ENCODE data around the gene OR10A2.

GRCh38 chr11:6876325-6876724 lies 13.5 kb downstream of the OR10A2 start, which contains the start of gene OR10A4:
- TF ChIP-seq ARNTL (CRISPR knock-in tag; IDR thresholded peaks at IDR 0.05; ENCODE audit: borderline replicate concordance, low read depth) (no peak), BACH2 (CRISPR knock-in tag; IDR thresholded peaks at IDR 0.05; ENCODE audit: borderline replicate concordance) (no peak), ESRRG (CRISPR knock-in tag; IDR thresholded peaks at IDR 0.05) (no peak)
